ENCODE measurements around the gene STK32B.

The STK32B gene

GRCh38 chr4:5503336-5503936 is 452.2 kb downstream of the STK32B start:
- no peak for DNase-seq (ENCODE audit: low read depth in 2 of 3, low spot score in 2 of 3)

- DNase-seq (ENCODE audit: low read depth in 2 of 3, low spot score in 2 of 3) = no peak
Measured at GRCh38 chr4:5504486-5504885, 453.2 kb downstream of the STK32B start.

GRCh38 chr4:5510504-5510903 is 459.2 kb downstream of the STK32B start:
- no peak for DNase-seq (ENCODE audit: low read depth in 2 of 3, low spot score in 2 of 3)

GRCh38 chr4:5511791-5512190 is 460.5 kb downstream of the STK32B start:
- no peak for DNase-seq (ENCODE audit: low read depth in 2 of 3, low spot score in 2 of 3)

- no peak for DNase-seq (ENCODE audit: low read depth in 2 of 3, low spot score in 2 of 3)
Measured at GRCh38 chr4:5515646-5516045, 464.4 kb downstream of the STK32B start.

GRCh38 chr4:5517372-5517771 is 466.1 kb downstream of the STK32B start:
- no peak for DNase-seq (ENCODE audit: low read depth in 2 of 3, low spot score in 2 of 3)

GRCh38 chr4:5524446-5525299 is 473.4 kb downstream of the STK32B start:
- DNase-seq (ENCODE audit: low read depth in 2 of 3, low spot score in 2 of 3) = no peak

GRCh38 chr4:5526080-5526846 is 475.0 kb downstream of the STK32B start:
- no peak for DNase-seq (ENCODE audit: low read depth in 2 of 3, low spot score in 2 of 3)

- DNase-seq (ENCODE audit: low read depth in 2 of 3, low spot score in 2 of 3) = no peak
Measured at GRCh38 chr4:5527211-5527610, 475.9 kb downstream of the STK32B start.

- no peak for DNase-seq (ENCODE audit: low read depth in 2 of 3, low spot score in 2 of 3)
Measured at GRCh38 chr4:5528031-5528436, 476.8 kb downstream of the STK32B start.

- no peak for DNase-seq (ENCODE audit: low read depth in 2 of 3, low spot score in 2 of 3)
Measured at GRCh38 chr4:5532100-5532499, 480.8 kb downstream of the STK32B start.

GRCh38 chr4:5539584-5539983 is 488.3 kb downstream of the STK32B start:
- DNase-seq (ENCODE audit: low read depth in 2 of 3, low spot score in 2 of 3) = no peak

- no peak for DNase-seq (ENCODE audit: low read depth in 2 of 3, low spot score in 2 of 3)
Measured at GRCh38 chr4:5541169-5541568, 489.9 kb downstream of the STK32B start.

- DNase-seq (ENCODE audit: low read depth in 2 of 3, low spot score in 2 of 3) = no peak
Measured at GRCh38 chr4:5543681-5544080, 492.4 kb downstream of the STK32B start.

GRCh38 chr4:5544762-5545161 is 493.5 kb downstream of the STK32B start:
- no peak for DNase-seq (ENCODE audit: low read depth in 2 of 3, low spot score in 2 of 3)

- DNase-seq (ENCODE audit: low read depth in 2 of 3, low spot score in 2 of 3) = no peak
Measured at GRCh38 chr4:5545271-5545670, 494.0 kb downstream of the STK32B start.

GRCh38 chr4:5547651-5548249 is 496.5 kb downstream of the STK32B start:
- DNase-seq (ENCODE audit: low read depth in 2 of 3, low spot score in 2 of 3) = no peak

Measured in activated CD8-positive, alpha-beta memory T cell treated with anti-CD3 and anti-CD28 coated beads for 48 hours (primary cell).